GM18508 (cell line): ENCODE results near the gene ZNF217.
"Not testable (repeated sequence)": the region's sequence is repeated elsewhere in the genome, so short reads cannot be mapped to it uniquely, and the experiment has no call there.

Source experiments
- ATAC-seq: cut with Tn5 transposase; IDR thresholded peaks from one replicate; pipeline ENCODE4 v1.9.1; 2021; ENCODE audit warnings: moderate number of reproducible peaks; ENCODE audit not compliant: insufficient read depth, unreplicated experiment

ZNF217 gene

DNA sequence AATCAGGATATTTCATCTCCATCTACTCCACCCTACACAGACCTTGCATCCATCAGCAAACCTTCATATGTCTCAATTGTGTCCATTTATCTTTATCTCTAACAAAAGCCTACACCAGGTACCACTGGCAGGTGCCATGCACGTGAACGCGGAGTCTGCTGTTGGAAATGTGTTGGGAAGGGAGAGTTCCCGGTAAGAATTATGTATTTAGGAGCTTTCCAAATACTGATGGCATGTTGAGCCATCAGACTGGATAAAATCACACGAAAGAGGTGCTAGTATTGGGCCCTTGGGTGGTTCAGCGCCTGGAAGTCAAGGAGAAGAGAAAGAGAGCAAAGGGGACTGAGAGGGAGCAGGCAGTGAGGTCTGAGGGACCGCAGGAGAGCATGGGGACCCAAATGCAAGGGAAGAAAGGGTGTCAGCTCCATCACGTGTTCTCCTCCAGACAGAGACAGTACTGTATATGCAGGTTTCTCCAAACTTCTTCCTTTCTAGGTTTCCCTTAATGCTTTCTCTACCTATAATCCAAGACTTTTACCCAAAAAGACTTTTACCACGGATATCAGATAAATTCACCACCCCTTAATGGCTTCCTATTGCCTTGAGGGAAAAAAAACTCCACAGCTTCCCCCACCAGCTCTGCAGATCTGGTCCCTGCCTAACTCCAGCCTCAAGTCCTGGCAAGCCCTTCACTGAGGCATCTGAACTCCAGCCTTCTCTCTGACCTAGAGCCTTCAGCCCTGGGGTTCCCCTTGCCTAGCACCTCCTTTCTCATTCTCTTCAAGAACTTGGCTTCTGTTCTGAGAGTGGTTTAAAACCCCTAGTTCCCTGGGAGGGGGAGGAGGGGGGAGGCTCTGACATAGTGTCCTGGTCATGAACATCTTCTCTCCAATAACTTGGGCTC, 4.8 kb upstream of the ZNF217 start:
- ATAC-seq, result no peak

DNA sequence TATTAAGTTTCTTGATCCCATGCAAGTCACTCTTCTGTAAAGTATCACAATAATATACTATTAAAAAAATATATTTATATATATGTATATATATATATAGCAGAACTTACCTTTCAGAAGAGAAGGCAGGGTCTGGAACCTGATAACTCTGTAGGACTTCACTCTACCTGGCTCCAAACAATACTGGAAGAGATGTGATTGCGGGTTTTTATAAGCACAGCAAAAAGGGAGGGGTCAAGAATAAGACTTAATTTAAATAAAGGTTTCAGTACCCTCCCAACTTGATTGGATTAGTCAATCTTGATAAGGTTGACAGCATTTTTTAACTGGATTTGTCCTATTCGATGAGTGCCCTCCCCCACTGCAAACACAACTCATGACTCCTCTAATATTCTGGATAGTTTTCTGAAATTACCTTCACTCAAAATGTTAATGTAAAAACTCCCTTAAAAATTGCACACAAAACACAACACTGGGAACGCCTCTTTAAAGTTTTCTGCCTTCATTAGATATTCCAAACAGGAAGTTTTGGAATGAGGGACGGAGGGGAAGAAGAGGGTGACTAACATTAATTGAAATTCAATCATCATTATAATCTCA, 4.0 kb upstream of the ZNF217 start:
- ATAC-seq, result no peak

DNA sequence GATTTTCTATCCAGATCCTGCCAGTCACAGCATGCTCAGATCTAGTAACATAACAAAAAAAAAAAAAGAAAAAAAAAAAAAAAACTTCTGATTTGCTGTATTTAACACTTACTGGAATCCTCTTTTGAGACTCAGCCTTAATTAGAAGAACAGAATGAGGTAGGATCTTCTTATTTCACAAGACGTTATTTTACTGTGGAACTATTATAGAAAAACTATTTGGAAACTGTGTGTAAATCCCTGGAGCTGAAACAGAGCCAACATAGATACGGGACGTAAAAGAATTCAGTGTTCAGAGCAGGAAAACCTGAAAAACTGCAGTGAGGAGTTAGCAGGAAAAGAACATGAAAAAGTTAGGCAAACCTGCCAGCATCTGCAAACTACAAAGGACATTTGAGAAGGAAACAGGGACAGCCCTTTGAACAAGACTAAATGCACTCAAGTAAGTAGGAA, 3.4 kb upstream of the ZNF217 start:
- no peak for ATAC-seq

DNA sequence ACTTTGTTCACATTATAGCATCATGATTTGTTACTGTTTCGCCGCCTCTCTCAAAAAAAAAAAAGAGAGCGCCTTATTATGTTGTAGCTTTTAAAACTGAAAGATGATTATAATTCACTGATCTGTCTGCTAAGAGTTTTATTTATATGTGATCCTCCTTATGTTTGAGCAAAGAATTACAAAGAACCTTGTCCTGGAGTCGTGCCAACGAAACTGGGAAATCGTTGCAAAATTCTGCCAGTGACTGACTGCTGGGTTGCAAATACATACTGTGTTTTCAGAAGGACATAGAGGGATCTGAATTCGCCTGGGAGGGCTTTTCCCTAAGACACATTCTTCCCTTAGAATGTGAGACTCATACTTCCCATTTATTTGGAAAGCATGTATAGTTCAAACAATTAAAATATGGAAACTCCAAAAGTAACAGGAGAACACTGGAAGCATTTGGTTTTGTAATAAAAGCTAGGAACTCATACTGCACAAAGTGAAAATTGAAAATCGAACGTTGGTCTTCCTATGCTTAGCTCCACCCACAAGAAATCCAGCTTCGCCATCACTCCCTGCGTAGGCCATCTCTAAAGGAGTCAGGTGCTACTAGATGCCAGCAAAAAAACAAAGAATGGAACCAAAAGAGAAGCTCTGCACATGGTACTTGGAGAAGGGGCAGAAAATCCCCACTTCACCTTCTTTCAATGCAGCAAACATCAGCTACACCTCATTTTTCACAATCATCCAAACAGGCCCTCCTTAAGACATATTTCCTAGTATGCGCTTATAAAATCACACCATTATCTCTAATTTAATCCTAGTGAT, 2.8 kb upstream of the ZNF217 start:
- not testable (repeated sequence) for ATAC-seq

DNA sequence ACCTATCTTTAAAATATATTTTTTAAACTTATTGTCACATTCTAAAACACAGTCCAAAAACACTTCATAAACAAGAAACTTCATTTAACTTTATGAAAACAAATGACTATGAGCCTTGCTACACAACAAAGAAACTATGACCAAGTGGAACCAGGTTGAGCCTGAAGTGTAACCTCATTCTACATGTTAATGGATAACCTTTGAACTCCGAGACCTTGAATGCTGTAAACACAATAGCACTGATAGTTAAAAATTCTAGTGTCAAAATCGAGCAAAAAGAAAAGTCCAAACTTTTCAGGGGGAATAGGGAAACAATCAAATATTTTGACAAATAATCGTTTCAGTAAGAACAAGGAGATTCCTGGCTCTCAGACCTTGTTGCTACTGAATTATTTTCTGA, 2.1 kb upstream of the ZNF217 start:
- ATAC-seq, result not testable (repeated sequence)

DNA sequence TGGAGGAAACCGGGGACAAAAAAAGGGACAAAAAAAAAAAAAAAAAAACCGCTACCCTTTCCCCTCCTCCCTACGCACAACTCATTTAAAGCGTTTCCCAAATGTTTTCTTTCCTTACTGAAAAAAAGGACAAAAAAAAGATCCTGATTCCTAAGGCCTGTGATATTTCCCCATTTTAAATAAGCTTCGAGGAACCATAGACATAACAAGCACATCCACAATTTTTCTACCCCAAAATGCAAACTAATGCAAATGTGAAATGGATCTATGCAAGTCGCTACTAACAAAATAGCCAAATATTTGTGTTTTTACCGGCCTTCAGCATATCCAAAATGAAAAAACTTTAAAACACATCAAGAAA, 1.4 kb upstream of the ZNF217 start:
- ATAC-seq, result no peak

DNA sequence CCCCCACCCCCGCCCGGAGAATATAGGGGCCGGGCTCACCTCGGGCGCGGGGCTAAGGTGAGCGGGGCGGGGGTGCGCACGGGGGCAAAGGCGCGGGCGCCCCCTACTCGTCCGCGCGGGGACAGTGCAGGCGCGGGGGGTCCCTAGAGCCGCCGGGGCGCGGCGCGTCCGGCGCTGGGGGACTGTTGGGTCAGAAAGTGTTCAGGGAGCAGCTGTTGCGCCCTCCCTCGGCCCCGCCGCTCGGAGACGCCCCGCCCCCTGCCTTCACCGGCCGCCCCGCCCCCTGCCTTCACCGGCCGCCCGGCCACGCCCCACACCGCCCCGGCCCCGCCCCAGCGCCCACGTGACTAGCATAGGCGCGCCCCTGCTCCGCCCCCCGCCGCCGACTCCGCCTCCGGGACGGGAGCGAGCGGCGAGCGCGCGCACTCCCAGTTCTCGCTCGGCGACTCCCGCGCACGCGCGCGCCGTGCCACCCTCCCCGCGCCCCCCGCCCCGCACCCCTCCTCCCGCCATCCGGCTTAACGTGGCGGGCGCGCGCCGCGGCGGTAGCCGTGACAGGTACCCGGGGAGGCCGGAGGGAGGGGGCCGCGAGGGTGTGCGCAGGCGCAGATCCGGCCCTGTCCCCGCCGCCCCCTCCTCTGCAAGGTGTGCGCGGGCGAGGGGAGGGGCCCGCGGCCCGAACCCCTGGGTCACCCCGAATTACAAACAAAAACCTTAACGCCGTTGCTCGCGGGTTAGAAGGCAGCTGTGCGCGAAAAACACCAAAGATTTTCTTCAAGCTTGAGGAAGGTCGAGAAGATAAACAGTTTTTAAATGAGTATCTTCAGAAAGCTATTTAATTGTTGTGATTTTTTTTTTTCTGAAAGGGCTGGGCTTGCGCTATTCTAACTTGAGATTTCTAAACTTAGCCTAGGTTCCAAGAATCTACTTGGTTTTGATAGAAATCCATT, 704 bp upstream of the ZNF217 start:
- peak; percentile 34 for ATAC-seq

DNA sequence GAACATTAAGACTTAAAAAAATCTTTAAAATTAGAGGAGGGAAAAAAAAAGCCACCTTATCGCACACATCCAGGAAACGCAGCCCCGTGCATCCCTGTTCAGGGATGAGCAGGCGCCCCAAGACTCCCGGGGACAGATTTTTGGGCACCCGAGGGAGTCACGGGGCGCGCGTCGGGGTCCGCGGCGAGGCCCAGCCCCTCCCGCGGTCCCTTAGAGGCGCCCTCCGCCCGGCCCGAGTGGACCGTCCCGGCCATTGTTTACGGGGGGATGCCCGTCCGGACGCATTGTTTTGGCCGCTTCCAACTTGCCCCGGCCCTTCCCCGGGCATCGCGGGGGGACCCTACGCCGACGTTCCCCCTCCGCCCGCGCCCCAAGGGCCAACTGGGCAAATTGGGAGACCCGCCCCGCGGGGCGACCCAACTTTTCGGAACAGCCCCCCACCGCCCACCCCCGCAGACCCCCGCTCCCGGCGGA, 610 bp downstream of the ZNF217 start:
- ATAC-seq, result no peak

DNA sequence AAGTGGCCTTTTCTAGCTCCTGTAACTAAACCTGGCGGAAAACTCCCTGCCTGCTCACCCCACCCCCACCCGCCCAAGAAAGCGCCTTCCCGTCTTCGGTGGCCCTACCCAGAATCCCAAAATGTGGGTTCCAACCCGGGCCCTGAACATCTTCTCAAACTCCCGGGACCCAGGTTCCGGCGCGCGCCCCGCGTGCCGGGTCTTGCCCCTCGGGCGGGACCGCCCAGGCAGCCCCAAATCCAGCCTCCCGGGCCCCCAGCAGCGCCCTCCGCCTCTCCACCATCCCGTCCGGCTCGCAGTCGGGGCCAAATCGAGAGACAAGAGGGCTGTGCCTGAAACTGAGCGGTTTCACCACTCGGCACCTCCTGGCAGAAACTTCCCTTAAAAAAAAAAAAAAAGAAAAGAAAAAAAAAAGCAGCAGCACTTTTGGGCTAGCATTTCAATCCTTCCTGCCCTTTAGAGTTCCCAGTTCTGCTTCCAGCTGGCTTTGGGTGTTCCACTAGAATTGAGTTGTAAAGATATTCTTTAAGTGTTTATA, 1.1 kb downstream of the ZNF217 start:
- ATAC-seq, result not testable (repeated sequence)

DNA sequence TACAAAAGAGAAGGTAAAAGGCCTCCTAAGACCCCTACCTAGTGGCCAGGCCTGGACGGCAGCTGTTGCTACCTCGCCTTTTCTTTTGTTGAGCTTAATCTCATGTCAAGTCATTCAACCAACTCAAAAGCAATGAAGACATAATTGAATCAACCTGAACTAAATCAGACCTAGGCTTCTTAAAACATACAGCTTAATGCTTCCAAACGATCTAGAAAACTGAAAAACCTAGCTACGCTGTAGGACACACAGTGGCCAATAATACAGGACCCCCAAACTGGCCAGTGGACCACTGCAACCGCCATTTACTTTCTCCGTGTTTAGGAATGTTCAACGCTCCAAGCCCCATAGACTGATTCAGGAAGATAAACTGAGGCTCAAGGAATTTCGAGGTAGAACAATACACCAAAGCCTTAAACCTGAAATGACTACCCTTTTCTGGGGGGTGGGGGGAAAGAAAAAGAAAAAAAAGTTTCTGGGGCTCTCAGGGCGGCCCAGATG, 1.6 kb downstream of the ZNF217 start:
- not testable (repeated sequence) for ATAC-seq

DNA sequence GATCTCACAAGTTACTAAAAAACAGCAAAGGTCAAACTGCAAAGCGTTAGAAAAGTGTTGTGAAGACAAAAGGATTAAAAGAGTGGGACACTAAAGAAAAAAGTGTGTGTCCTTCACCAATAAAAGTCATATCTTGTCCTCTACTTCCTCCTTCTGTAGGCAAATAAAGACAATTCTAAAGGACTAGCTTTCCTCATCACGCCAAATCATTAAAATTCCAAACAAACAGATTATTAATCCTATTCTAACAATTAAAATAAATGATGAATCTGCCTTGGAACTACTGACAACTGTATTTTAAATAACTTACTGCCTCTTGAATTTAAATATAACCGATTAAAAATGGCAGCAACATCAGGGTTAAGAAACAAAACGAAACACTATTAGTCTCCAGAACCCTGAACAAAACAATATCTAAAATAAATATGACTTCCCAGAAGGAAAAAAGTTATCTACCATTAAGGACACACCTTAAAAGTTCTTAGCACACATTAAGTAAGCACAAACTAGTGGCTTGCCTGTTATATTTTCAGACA, 2.4 kb downstream of the ZNF217 start:
- not testable (repeated sequence) for ATAC-seq

DNA sequence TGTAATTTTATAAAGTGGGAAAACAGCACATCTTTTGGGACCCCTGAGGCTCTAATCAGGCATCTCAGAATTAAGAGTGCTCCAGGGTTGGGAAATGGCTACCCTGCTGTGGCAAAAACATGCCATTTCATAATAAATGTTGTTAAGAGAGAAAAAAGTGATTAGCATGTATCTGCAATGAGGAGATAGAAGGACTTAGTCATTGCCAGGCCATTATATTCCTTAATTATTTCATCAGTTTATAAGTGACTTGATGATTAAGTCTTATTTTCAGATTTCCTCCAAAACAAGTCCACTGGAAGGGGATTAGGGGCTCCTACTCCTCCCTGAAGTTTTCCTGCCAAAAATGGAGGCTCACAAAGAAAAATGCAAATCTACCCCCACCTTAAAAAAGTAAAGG, 3.0 kb downstream of the ZNF217 start:
- not testable (repeated sequence) for ATAC-seq

DNA sequence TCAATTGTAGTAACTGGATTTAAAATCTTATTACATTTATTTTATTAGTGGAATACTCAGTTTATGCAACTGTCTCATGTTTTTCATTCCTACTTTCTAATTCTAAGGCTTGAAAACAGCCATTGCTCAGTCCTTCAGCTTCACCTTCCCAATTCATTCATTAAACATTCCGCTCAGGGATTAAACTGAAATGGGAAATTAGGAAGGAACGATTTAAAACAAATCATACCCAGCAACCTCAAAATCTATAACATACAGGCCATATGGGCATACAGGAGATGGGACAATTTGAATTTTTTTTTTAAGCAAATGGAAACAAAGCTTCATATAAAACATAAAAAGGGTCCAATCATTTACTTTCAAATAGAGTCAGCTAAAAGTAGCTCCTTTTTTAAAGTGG, 3.5 kb downstream of the ZNF217 start:
- ATAC-seq, result not testable (repeated sequence)

DNA sequence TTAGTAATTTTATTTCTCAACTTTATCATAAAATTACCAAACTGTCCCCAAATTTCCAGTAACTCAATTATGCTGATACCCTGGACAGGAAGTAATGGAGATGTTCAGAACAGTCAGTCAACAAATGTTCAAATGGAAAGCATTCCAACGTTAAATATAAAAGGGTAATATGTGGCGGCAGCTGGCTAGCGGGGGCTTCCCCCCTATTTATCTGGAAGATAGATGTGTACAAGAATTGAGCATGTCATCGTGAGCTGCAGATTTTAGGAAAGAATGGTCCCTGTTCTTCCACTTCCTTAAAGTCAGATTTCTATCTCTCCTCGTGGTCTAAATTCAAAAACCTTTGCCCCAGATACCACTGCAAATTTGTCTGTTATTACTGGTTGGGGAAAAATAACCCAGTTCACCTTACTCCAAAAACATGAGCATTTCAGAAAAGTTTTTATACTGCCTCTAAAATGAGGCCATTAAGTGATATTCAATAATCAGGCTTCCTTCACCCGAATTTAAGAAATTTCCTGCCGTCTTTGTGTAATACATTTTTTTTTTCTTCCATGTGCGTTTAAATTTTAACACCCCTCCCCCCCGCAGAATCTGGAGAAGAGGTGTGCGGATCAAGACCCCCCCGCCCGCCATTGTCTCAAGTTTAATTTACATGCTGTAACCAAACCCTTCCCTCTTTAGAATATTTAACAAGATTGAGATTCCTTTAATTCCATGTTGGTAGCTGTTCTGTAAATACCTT, 4.1 kb downstream of the ZNF217 start:
- not testable (repeated sequence) for ATAC-seq

DNA sequence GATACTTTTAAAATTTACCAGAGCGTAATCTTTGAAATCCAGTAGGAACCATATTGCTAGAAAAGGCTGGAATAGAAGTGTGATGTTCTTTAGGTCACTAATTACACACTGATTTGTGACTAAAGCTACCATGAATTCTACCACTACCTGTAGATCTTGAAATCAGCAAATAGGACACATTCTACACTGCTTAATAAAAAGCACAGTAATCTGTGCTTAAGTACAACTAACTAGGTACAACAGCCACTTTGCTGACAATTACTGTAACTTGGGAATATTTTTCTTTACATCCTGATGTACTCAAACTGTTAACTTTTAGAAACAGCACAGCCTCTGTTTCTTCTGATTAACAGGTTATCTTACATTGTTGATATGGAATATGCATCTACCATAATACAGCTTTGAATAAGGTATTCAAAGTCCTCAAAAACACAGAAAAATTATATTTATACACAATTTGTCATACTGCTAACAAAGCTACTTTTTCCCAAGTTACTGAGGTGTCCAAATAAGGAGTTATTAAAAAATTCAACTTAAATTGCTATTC, 6.4 kb downstream of the ZNF217 start:
- ATAC-seq, result not testable (repeated sequence)

DNA sequence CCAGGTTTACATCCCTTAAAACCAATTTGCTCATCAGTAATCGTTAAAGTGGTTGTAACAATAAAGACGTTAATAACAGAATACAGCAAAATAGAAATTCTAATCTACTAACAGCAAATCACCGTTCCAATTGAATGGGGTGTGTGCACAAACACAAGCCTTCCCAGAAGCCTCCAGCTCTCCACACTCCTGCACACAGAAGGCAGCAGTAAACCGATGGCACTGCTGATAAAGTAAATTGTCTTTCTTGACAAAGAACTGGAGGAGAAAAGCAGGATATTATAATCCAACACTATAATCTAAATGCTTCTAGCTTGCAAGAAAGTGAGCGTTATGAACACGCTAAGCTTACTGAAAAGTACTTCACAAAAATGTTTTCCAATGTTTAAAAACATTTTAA, 7.0 kb downstream of the ZNF217 start:
- ATAC-seq, result no peak

DNA sequence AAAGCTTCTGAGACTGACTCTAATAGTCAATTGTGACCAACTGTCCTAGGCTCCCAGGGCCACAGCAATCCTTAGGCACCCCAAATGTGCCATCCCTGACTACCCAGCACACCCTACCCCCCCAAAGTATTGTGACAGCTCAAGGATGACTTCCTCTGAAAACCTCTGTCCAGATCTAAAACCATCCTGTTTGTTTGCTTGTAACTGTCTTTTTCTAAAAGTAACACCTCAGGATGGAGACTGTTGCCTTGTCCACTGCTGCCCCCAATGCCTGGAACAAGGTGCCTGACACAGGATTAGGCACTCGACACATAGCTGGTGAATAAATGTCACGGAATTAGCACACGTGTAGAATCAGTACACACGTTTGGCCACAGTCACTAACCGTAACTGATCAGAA, 7.7 kb downstream of the ZNF217 start:
- ATAC-seq, result not testable (repeated sequence)

DNA sequence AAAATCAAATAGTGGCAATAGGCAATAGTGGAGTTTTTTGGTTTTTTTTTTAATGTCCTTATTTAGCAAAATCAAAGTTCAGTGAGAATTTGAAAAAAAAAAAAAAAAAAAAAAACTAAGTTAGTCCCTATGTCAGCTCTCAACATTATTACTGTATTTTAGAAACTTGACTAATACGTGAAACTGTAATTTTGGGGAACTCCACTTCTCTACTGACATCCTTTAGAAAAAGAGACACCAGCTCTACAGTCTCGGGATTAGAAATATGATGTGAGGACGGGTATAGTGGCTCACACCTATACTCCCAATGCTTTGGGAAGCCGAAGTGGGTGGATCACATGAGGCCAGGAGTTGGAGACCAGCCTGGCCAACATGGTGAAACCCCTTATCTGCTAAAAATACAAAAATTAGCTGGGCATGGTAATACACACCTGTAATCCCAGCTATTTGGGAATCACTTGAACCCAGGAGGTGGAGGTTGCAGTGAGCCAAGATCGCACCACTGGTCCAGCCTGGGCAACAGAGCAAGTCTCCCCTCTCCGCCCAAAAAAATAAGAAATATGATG, 8.6 kb downstream of the ZNF217 start:
- ATAC-seq, result not testable (repeated sequence)
